ENCODE measurements around the gene VANGL2.

The VANGL2 gene

GRCh38 chr1:160400223-160400645, at the start of gene VANGL2:
VANGL2 (plus strand) TSS chr1:160400564; CDS start chr1:160415838, 15,274 bp downstream.
- no peak for TF ChIP-seq CTCF (conservative IDR thresholded peaks at IDR 0.05; ENCODE audit: control insufficient read depth, insufficient read depth, low read depth, low read length)
- H3K4me3 ChIP-seq (ENCODE audit: control insufficient read depth, low read depth, low read length), result no peak within 1 kb of the TSS
- peak; percentile 5 for DNase-seq (ENCODE audit: low read depth)

- H3K4me3 ChIP-seq (ENCODE audit: control insufficient read depth, low read depth, low read length), result no peak overlapping the region
- DNase-seq (ENCODE audit: low read depth), result no peak
- no peak for TF ChIP-seq CTCF (conservative IDR thresholded peaks at IDR 0.05; ENCODE audit: control insufficient read depth, insufficient read depth, low read depth, low read length)
These were observed 48.7 kb upstream of the VANGL2 start for GRCh38 chr1:160351629-160352028.

GRCh38 chr1:160352555-160352954, 47.8 kb upstream of the VANGL2 start:
- no peak overlapping the region for H3K4me3 ChIP-seq (ENCODE audit: control insufficient read depth, low read depth, low read length)
- no peak for DNase-seq (ENCODE audit: low read depth)
- no peak for TF ChIP-seq CTCF (conservative IDR thresholded peaks at IDR 0.05; ENCODE audit: control insufficient read depth, insufficient read depth, low read depth, low read length)

- H3K4me3 ChIP-seq (ENCODE audit: control insufficient read depth, low read depth, low read length), result no peak overlapping the region
- peak; percentile 26 for DNase-seq (ENCODE audit: low read depth)
- no peak for TF ChIP-seq CTCF (conservative IDR thresholded peaks at IDR 0.05; ENCODE audit: control insufficient read depth, insufficient read depth, low read depth, low read length)
These were observed 47.1 kb upstream of the VANGL2 start for GRCh38 chr1:160353223-160353622.

GRCh38 chr1:160354388-160354985, 45.9 kb upstream of the VANGL2 start:
- DNase-seq (ENCODE audit: low read depth), result peak; percentile 28
- TF ChIP-seq CTCF (conservative IDR thresholded peaks at IDR 0.05; ENCODE audit: control insufficient read depth, insufficient read depth, low read depth, low read length), result peak; percentile 50
- no peak overlapping the region for H3K4me3 ChIP-seq (ENCODE audit: control insufficient read depth, low read depth, low read length)

- no peak overlapping the region for H3K4me3 ChIP-seq (ENCODE audit: control insufficient read depth, low read depth, low read length)
- DNase-seq (ENCODE audit: low read depth), result peak; percentile 37
- TF ChIP-seq CTCF (conservative IDR thresholded peaks at IDR 0.05; ENCODE audit: control insufficient read depth, insufficient read depth, low read depth, low read length), result no peak
These were observed 42.9 kb upstream of the VANGL2 start for GRCh38 chr1:160357286-160358002.
